PC-3 (cell line): ENCODE results near the gene MSI2. TPM values are rescaled to one million over a fixed set of nuclear protein-coding genes. Genes with fewer than 3 reads are reported as not detected.

Source experiments
- ATAC-seq: fragments of 200-7000 bp; cut with Tn5 transposase; 2 replicates; pipeline ENCODE4 v1.9.1; 2020; ENCODE audit warnings: mild to moderate bottlenecking, moderate library complexity
- BruUV-seq: library from RNA; stranded (reverse); fragments of 400-500 nt; replicated peaks from 2 replicates; lab custom pipeline; 2021; lab: Mats Ljungman, UMichigan
- CTCF ChIA-PET: fragments of 300-600 bp; sonication (Branson Sonifier 250); formaldehyde crosslinking; loops from one replicate; lab custom pipeline; 2022; ENCODE audit warnings: antibody characterized with exemption; lab: Charles Lee
- POLR2A ChIA-PET: fragments of 300-600 bp; sonication (Branson Sonifier 250); formaldehyde crosslinking; loops from one replicate; lab custom pipeline; 2022; ENCODE audit warnings: antibody characterized with exemption; ENCODE audit not compliant: unreplicated experiment; lab: Charles Lee
- DNase-seq: peaks from one replicate; pipeline ENCODE4 v3.0.0-alpha.2; 2015
- H2AFZ ChIP-seq: fragments of 300-600 bp; sonication (generic); 2 replicates; pipeline ENCODE4 v1.6.0; 2016; ENCODE audit warnings: antibody characterized with exemption, low read length
- H3F3A ChIP-seq: fragments of 300-600 bp; sonication (generic); one replicate; pipeline ENCODE4 v1.6.0; 2017; ENCODE audit warnings: antibody characterized with exemption, low read length, control low read depth, mild to moderate bottlenecking; ENCODE audit not compliant: unreplicated experiment
- H3K27ac ChIP-seq: fragments of 300-600 bp; sonication (generic); 2 replicates; pipeline ENCODE4 v1.5.1; 2016; ENCODE audit warnings: mild to moderate bottlenecking, low read length
- H3K27me3 ChIP-seq: fragments of 300-600 bp; sonication (generic); 2 replicates; pipeline ENCODE4 v1.6.1; 2016; ENCODE audit warnings: low read length, mixed read lengths
- H3K36me3 ChIP-seq: fragments of 300-600 bp; sonication (generic); 2 replicates; pipeline ENCODE4 v1.6.1; 2016; ENCODE audit warnings: low read depth, mixed run types, low read length, mixed read lengths
- H3K4me1 ChIP-seq: fragments of 300-600 bp; sonication (generic); 2 replicates; pipeline ENCODE4 v1.5.1; 2016; ENCODE audit warnings: low read length; ENCODE audit not compliant: insufficient read depth
- H3K4me2 ChIP-seq: fragments of 300-600 bp; sonication (generic); 2 replicates; pipeline ENCODE4 v1.6.0; 2016; ENCODE audit warnings: low read length
- H3K4me3 ChIP-seq: fragments of 300-600 bp; sonication (generic); 2 replicates; pipeline ENCODE4 v1.5.1; 2016; ENCODE audit warnings: mild to moderate bottlenecking, low read length, mixed read lengths
- H3K79me2 ChIP-seq: fragments of 300-600 bp; sonication (generic); 2 replicates; pipeline ENCODE4 v1.6.1; 2017; ENCODE audit warnings: low read length, mixed read lengths
- H3K9ac ChIP-seq: fragments of 300-600 bp; sonication (generic); 2 replicates; pipeline ENCODE4 v1.6.0; 2016; ENCODE audit warnings: mild to moderate bottlenecking, low read length
- H3K9me2 ChIP-seq: fragments of 300-600 bp; sonication (generic); replicated peaks from 2 replicates; pipeline ENCODE4 v1.6.1; 2016; ENCODE audit warnings: mixed run types, low read length, mixed read lengths
- H3K9me3 ChIP-seq: fragments of 300-600 bp; sonication (generic); 2 replicates; pipeline ENCODE4 v1.6.1; 2016; ENCODE audit warnings: low read length, mixed read lengths
- H4K20me1 ChIP-seq: fragments of 300-600 bp; sonication (generic); 2 replicates; pipeline ENCODE4 v1.6.1; 2016; ENCODE audit warnings: low read length, mixed read lengths
- CTCF ChIP-seq: fragments of 300-600 bp; sonication (generic); conservative IDR thresholded peaks from 2 replicates; pipeline ENCODE4 v1.5.1; 2017; ENCODE audit warnings: antibody characterized with exemption, low read depth, mild to moderate bottlenecking, low read length
- EZH2 ChIP-seq: fragments of 300-600 bp; sonication (generic); IDR thresholded peaks from one replicate; pipeline ENCODE4 v1.6.1; 2017; ENCODE audit warnings: antibody characterized with exemption, mild to moderate bottlenecking, low read length; ENCODE audit not compliant: unreplicated experiment
- EZH2phosphoT487 ChIP-seq: fragments of 300-600 bp; sonication (generic); IDR thresholded peaks from 2 replicates; pipeline ENCODE4 v1.6.1; 2018; ENCODE audit warnings: mild to moderate bottlenecking, antibody characterized with exemption, low read length, borderline replicate concordance
- intact Hi-C: fragments of 100-400 bp; cut with micrococcal nuclease; formaldehyde crosslinking; loops from 2 replicates; pipeline ENCODE4 v1.9.0; 2023
- total RNA-seq: library from RNA; depleted of rRNA; stranded (reverse); fragments of >200 nt; gene quantifications from 2 replicates; pipeline ENCODE4 v1.2.3, GENCODE V29; 2014

The MSI2 gene
- total RNA-seq, 1 experiment from 2014 or later = 54.7 TPM

DNA sequence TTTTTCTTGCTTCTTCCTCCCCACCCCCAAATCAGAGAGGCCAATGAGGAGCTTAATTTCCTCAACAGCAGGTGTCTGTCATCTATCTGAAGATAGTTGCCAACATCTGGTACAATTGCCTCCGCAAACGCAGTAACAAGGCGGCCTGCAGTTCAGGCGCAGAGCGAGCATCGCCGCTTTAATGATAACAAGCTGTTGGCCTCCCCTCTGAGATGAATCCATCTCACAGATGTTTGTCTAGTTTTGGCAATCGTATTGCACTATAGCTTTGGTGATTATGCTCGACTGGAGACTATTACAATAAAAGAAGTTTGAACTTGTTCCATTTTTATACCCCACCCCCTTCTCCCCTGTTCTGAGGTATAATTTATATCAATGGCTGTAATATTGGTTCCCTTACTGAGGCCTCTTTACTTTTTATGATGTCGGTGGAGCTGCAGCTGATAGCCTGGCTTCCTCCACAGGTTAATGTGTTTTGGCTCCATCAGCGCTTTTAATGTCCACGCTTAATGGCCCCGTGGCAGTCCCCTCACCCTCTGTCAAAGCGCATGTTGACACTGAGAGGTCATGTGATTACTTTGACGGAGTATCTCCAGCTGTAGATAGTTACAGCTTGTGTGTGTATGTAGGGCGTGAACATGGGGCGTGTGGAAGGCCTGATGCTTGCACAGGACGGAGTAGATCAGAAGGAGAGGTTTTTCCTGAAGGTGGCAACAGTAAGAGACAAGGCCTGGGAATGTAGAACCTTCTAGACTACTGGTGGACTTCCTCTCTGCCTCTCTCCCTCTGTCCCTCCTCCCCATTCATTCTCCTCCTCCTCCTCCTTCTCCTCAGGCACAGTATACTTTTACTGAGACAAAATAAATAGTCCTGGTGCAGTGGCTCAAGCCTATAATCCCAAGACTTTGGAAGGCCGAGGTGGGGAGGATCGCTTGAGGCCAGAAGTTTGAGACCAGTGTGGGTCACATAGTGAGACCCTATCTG, 164.7 kb downstream of the MSI2 start:
- no peaks in the 10 kb centered on the region for H3K9me2 ChIP-seq
- H3K4me3 ChIP-seq = no peak overlapping the region
- H2AFZ ChIP-seq = no peak overlapping the region
- ChIA-PET POLR2A (no interaction called here), CTCF (interaction anchor here (0.6 kb wide), 1 partner anchor 95 kb away, joined by 6 read pairs; no protein-coding TSS in a partner anchor)
- no peaks in the 10 kb centered on the region for H3K9me3 ChIP-seq
- no peak overlapping the region for H3K4me2 ChIP-seq
- DNase-seq (no peak), ATAC-seq (no peak)
- no peaks in the 10 kb centered on the region for H3K27me3 ChIP-seq
- H3F3A ChIP-seq = no peaks in the 10 kb centered on the region
- H3K9ac ChIP-seq = peak overlapping the region; percentile 40; the same call in 1 of the 2 replicates
- no TSS peak for BruUV-seq
- intact Hi-C loops = loop anchor here (5.0 kb wide), 1 partner anchor 164 kb away; the partner anchor contains the start of gene MSI2
- peaks cover 55% of the 10 kb centered on the region for H3K4me1 ChIP-seq
- H3K79me2 ChIP-seq = peaks cover 14% of the 10 kb centered on the region
- peak overlapping the region; percentile 86 for H3K27ac ChIP-seq
- H4K20me1 ChIP-seq = no peaks in the 10 kb centered on the region
- H3K36me3 ChIP-seq = no peaks in the 10 kb centered on the region
- TF ChIP-seq EZH2phosphoT487 (no peak), CTCF (no peak), EZH2 (no peak)

DNA sequence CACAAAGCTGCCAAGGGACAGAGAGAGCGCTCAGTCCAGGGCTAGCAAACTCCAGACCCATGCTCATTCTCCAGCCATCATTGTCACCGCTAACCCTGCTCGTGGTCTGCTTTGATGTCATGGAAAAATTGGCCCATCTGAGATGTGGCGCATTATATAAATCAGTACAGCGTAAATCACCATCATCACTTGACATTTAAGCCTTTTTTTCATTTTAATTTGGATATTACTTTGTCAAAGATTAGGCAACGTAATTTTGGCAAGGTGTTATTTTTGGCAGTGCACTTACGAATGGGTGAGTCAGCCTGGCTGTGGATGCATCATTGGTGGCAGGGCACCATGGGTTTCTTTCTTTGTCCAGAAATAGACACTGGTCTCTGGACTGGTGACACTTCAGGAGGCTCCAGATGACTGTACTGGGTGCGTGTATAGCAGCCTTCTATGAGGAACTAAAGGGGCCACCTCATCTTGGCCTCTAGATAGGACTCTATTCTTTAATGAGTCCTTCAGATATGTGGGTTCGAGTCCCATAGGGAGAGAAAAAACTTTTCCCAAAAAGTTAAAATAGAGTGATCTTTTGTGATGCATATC, 166.3 kb downstream of the MSI2 start:
- Histone ChIP-seq H2AFZ (no peak overlapping the region), H3K79me2 (peaks cover 23% of the 10 kb centered on the region), H3K9me3 (no peaks in the 10 kb centered on the region), H4K20me1 (no peaks in the 10 kb centered on the region), H3K9me2 (no peaks in the 10 kb centered on the region), H3K4me2 (no peak overlapping the region), H3K4me1 (peaks cover 59% of the 10 kb centered on the region), H3K27me3 (no peaks in the 10 kb centered on the region), H3K27ac (peak overlapping the region; percentile 86), H3K4me3 (no peak overlapping the region), H3K9ac (peak overlapping the region; percentile 56; the same call in 1 of the 2 replicates), H3K36me3 (no peaks in the 10 kb centered on the region), H3F3A (no peaks in the 10 kb centered on the region)
- ChIA-PET POLR2A (no interaction called here), CTCF (no interaction called here)
- no peak for TF ChIP-seq CTCF
- no peak for TF ChIP-seq EZH2
- TF ChIP-seq EZH2phosphoT487 = no peak
- intact Hi-C loops = loop anchor here (2.0 to 5.0 kb wide), 2 partner anchors 50 to 165 kb away; partner anchors contain the start of gene MSI2
- BruUV-seq = no TSS peak
- ATAC-seq (peak; percentile 57), DNase-seq (peak; percentile 87)
